CD4-positive, CD25-positive, alpha-beta regulatory T cell (primary cell): ENCODE measurements around the gene SKIDA1. TPM values are rescaled to one million over a fixed set of nuclear protein-coding genes. Genes with fewer than 3 reads are reported as not detected.

Source experiments
- ATAC-seq, 2 donors: fragments of 150-1000 bp; cut with Tn5 transposase; one replicate each; pipeline ENCODE4 v1.10.0; 2021; ENCODE audit warnings: low read depth in 2 of 2, moderate number of reproducible peaks in 2 of 2, moderate library complexity in 1 of 2
- DNase-seq, 3 donors: peaks; one replicate each; pipeline versions ENCODE4 v3.0.0 to v3.0.0-alpha.2; 2012 to 2022; ENCODE audit warnings: mixed read lengths in 1 of 3
- H3K27ac ChIP-seq: one replicate; pipeline ENCODE4 v1.7.0; 2013; ENCODE audit warnings: mild to moderate bottlenecking, low read length; ENCODE audit not compliant: insufficient read depth, poor library complexity, severe bottlenecking
- H3K27me3 ChIP-seq: one replicate; pipeline ENCODE4 v1.7.0; 2013; ENCODE audit warnings: low read length; ENCODE audit not compliant: control insufficient read depth, insufficient read depth
- H3K36me3 ChIP-seq: one replicate; pipeline ENCODE4 v1.7.0; 2013; ENCODE audit warnings: mild to moderate bottlenecking, low read length, moderate library complexity; ENCODE audit not compliant: control insufficient read depth, insufficient read depth
- H3K4me1 ChIP-seq: 2 replicates; pipeline ENCODE4 v1.7.0; 2013; ENCODE audit warnings: mild to moderate bottlenecking, low read length; ENCODE audit not compliant: insufficient read depth, control insufficient read depth, poor library complexity, severe bottlenecking
- H3K4me3 ChIP-seq: one replicate; pipeline ENCODE4 v1.7.0; 2013; ENCODE audit warnings: low read depth, mild to moderate bottlenecking, low read length, moderate library complexity
- H3K9me3 ChIP-seq, 2 experiments: 1 replicate in 1 of 2; 2 replicates in 1 of 2; pipeline ENCODE4 v1.7.0; 2013; ENCODE audit warnings: low read length in 2 of 2, mild to moderate bottlenecking in 1 of 2, moderate library complexity in 1 of 2; ENCODE audit not compliant: control insufficient read depth in 2 of 2
- H3K27ac Mint-ChIP-seq, 3 donors: one replicate each; pipeline ENCODE4 v1.8.0; 2020 to 2022; ENCODE audit warnings: mild to moderate bottlenecking in 3 of 3, mixed read lengths in 3 of 3, moderate library complexity in 2 of 3
- H3K27me3 Mint-ChIP-seq: one replicate; pipeline ENCODE4 v1.8.0; 2022; ENCODE audit warnings: mild to moderate bottlenecking, mixed read lengths
- H3K36me3 Mint-ChIP-seq: one replicate; pipeline ENCODE4 v1.8.0; 2020; ENCODE audit warnings: mixed read lengths
- H3K4me1 Mint-ChIP-seq, 4 donors: one replicate each; pipeline ENCODE4 v1.8.0; 2020 to 2022; ENCODE audit warnings: mixed read lengths in 4 of 4, mild to moderate bottlenecking in 1 of 4
- H3K4me3 Mint-ChIP-seq, 4 donors: one replicate each; pipeline ENCODE4 v1.8.0; 2020 to 2022; ENCODE audit warnings: mild to moderate bottlenecking in 4 of 4, mixed read lengths in 4 of 4, moderate library complexity in 3 of 4
- H3K9me3 Mint-ChIP-seq, 7 donors: one replicate each; pipeline ENCODE4 v1.8.0; 2020 to 2022; ENCODE audit warnings: mixed read lengths in 7 of 7, mild to moderate bottlenecking in 3 of 7, moderate library complexity in 2 of 7
- polyA plus RNA-seq, 4 donors: library from polyadenylated mRNA; unstranded; fragments of 300-500 nt; fragmentation: Illumina TruSeq; gene quantifications; one replicate each; pipeline ENCODE4 v1.2.3, GENCODE V29; 2021
- total RNA-seq: library from RNA; stranded (reverse); gene quantifications from one replicate; pipeline ENCODE4 v1.2.3, GENCODE V29; 2022

The SKIDA1 gene
- total and polyA plus RNA-seq, 5 donors from 2014 or later = 0.10 TPM; not detected in 4

DNA sequence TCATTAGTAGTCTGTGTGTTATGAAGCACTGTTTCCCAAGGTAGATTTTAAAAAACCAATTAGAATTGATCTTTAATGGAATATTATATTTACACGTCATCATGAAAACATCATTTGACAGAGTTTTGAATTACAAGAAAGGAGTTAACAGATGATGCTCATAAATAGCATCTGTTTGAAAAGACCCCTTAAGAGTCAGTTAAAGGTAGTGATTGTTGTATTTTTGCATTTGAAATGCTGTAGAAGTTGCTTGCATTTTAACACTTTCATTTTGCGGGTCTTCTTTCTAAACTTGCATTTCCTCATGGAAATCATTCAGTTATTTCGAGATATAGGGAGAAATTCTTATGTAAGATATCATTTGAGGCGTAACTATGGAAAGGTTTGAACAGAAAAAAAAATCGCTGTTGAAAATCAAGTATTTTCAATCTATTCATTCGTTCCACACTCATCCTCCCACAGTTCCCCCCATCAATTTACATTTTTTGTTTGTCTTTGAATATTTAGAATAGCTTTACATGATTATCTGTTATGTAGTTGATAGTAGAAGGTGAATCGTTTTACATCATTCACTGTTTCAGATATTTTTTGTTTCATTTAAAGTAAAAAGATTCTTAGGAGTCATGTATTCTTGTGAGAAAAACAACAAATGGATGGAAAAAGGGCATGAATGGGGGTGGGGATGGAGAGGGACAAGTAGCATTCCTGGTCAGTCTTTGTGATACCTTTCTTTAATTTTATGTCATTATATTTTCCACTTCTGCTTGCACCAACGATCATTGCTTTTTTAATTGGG is 3.0 kb upstream of the SKIDA1 start:
- H3K9me3 ChIP-seq = no peaks in the 10 kb centered on the region
- H3K9me3 Mint-ChIP-seq = peaks cover 0 to 3% (median 0%) of the 10 kb centered on the region in 7 donors
- peak overlapping the region; percentile 7 to 95 (median 67) for H3K27ac Mint-ChIP-seq
- DNase-seq = no peak
- peak overlapping the region; percentile 57 to 93 (median 86) for H3K4me3 Mint-ChIP-seq
- peaks cover 12% of the 10 kb centered on the region for H3K27me3 ChIP-seq
- H3K4me3 ChIP-seq = no peak overlapping the region
- no peak for ATAC-seq
- peaks cover 38% of the 10 kb centered on the region for H3K4me1 ChIP-seq
- no peaks in the 10 kb centered on the region for H3K36me3 ChIP-seq
- peaks cover 52% of the 10 kb centered on the region for H3K27me3 Mint-ChIP-seq
- peaks cover 21 to 44% (median 32%) of the 10 kb centered on the region in 4 donors for H3K4me1 Mint-ChIP-seq
- no peaks in the 10 kb centered on the region for H3K36me3 Mint-ChIP-seq
- no peak overlapping the region for H3K27ac ChIP-seq

DNA sequence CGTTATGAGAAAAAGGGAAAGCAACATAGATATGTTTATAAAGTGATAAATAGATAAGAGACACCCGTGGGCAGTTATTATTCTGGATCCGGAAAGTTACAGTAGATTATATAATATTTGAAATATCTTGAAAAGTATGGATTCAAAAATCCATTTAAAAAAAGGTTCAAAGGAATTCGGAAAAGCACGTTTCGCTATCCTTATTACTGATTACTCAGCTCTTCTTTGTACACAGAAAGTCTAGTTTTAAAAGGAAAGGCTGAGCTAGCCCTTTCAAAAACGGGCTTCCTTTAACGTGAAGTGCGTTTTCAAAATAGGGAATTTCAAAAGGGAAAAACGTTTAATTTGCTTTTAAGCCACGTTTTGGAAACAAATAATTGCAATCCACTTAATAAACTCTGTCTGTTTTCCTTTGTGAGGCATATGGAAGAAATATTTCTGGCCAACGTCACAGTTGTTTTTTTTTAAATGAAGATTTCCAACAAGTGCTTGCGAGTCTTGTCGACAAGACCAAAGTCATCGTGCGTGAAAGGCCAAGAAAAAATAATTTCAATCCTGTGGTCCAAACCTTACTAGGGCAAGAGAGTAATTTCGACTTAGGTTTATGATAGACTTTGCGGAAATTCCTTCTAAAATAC is 2.2 kb upstream of the SKIDA1 start:
- Mint-ChIP-seq H3K27me3 (peaks cover 52% of the 10 kb centered on the region), H3K4me3 (peak overlapping the region; percentile 85 to 93 (median 88)), H3K36me3 (no peaks in the 10 kb centered on the region), H3K9me3 (peaks cover 0 to 3% (median 0%) of the 10 kb centered on the region in 7 donors), H3K4me1 (peaks cover 17 to 37% (median 27%) of the 10 kb centered on the region in 4 donors), H3K27ac (peak overlapping the region; percentile 52 to 95 (median 73))
- H3K36me3 ChIP-seq = no peaks in the 10 kb centered on the region
- H3K27ac ChIP-seq = peak overlapping the region; percentile 68
- no peaks in the 10 kb centered on the region for H3K9me3 ChIP-seq
- no peak for ATAC-seq
- H3K4me3 ChIP-seq = peak overlapping the region; percentile 64
- peaks cover 31% of the 10 kb centered on the region for H3K4me1 ChIP-seq
- DNase-seq = no peak
- peaks cover 13% of the 10 kb centered on the region for H3K27me3 ChIP-seq

DNA sequence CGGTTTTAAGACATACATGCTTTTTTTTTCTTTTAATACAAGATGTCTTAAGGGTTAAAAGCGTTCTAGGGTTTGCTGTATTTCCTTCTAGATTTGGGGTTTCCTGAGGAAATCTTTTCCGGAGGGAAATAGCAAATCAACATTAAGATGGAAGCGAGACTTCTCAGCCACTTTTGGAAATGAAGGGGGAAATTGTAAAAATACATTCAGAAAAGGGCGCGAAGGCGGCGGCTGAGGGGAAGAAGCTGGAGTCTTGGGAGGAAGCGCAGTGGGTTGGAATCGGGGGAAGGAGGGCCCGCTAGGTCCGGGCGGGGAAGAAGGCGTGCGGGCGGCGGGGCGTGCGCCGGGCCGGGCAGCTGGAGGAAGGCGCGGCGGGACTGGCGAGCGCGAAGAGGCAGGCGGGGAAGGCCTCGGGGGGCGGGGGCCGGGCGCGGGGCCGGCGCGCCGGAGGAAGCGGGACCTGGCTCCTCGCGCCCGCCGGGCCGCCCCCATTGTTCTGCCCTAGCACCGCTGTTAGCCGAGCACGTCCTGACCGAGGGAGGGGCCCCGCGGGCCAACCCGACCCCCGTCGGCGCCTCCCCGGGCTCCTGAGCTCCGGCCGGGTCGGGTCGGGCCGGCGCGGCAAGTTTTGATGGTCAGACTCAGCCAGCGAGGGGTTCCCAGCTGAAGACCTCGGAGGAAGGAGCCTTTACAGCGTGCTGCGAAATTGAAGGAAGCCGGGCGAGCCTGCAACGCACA is 1.5 kb upstream of the SKIDA1 start:
- no peaks in the 10 kb centered on the region for H3K36me3 Mint-ChIP-seq
- H3K9me3 Mint-ChIP-seq = peaks cover 0 to 3% (median 0%) of the 10 kb centered on the region in 7 donors
- ATAC-seq (peak; percentile 13 to 28), DNase-seq (peak; percentile 22 to 29 (median 26))
- Histone ChIP-seq H3K9me3 (no peaks in the 10 kb centered on the region), H3K4me3 (peak overlapping the region; percentile 87), H3K36me3 (no peaks in the 10 kb centered on the region), H3K27ac (peak overlapping the region; percentile 68), H3K4me1 (peaks cover 30% of the 10 kb centered on the region), H3K27me3 (peaks cover 13% of the 10 kb centered on the region)
- peaks cover 55% of the 10 kb centered on the region for H3K27me3 Mint-ChIP-seq
- peaks cover 15 to 34% (median 25%) of the 10 kb centered on the region in 4 donors for H3K4me1 Mint-ChIP-seq
- peak overlapping the region; percentile 91 to 96 (median 95) for H3K27ac Mint-ChIP-seq
- peak overlapping the region; percentile 87 to 99 (median 92) for H3K4me3 Mint-ChIP-seq

DNA sequence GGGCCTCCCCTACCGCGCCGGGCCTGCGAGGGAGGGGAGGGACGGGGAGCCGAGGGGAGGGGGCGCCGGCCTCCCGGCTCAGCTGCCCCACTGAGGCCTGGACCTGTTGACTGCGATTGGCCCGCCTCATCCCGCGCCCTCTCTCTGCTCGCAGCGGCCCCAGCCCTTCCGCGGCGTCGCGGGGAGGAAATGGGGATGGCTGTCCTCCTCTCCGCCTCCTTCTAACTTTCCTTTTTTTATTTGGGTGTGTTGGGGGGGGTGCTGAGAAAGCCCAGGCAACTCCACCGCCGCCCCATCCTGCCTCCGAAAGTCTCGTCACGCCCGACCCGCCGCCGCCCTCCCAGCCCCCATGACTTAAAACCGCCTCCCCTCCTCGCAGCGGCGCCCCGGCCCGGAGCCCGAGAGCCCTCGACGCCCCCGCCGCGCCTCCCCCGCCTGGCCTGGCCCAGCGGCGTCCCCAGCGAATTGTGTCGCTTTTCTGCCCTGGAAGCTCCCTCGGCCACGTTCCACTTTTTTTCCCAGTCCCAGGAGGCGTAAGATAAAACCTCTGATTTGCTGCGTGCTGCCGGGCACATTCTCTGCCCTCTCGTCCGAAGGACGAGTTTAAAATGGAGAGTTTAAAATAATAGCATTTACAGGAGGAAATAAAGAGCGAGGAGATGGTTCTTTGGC is 842 bp upstream of the SKIDA1 start:
- peaks cover 30% of the 10 kb centered on the region for H3K4me1 ChIP-seq
- no peaks in the 10 kb centered on the region for H3K9me3 ChIP-seq
- peak overlapping the region; percentile 68 for H3K27ac ChIP-seq
- ATAC-seq (peak; percentile 48 to 57), DNase-seq (peak; percentile 54 to 67 (median 62))
- peak overlapping the region; percentile 91 to 96 (median 95) for H3K27ac Mint-ChIP-seq
- H3K4me3 ChIP-seq = peak overlapping the region; percentile 87
- peak overlapping the region; percentile 87 to 99 (median 92) for H3K4me3 Mint-ChIP-seq
- H3K9me3 Mint-ChIP-seq = peaks cover 0 to 3% (median 0%) of the 10 kb centered on the region in 7 donors
- H3K4me1 Mint-ChIP-seq = peaks cover 15 to 34% (median 25%) of the 10 kb centered on the region in 4 donors
- no peaks in the 10 kb centered on the region for H3K36me3 ChIP-seq
- no peaks in the 10 kb centered on the region for H3K36me3 Mint-ChIP-seq
- peaks cover 61% of the 10 kb centered on the region for H3K27me3 Mint-ChIP-seq
- H3K27me3 ChIP-seq = peaks cover 17% of the 10 kb centered on the region

DNA sequence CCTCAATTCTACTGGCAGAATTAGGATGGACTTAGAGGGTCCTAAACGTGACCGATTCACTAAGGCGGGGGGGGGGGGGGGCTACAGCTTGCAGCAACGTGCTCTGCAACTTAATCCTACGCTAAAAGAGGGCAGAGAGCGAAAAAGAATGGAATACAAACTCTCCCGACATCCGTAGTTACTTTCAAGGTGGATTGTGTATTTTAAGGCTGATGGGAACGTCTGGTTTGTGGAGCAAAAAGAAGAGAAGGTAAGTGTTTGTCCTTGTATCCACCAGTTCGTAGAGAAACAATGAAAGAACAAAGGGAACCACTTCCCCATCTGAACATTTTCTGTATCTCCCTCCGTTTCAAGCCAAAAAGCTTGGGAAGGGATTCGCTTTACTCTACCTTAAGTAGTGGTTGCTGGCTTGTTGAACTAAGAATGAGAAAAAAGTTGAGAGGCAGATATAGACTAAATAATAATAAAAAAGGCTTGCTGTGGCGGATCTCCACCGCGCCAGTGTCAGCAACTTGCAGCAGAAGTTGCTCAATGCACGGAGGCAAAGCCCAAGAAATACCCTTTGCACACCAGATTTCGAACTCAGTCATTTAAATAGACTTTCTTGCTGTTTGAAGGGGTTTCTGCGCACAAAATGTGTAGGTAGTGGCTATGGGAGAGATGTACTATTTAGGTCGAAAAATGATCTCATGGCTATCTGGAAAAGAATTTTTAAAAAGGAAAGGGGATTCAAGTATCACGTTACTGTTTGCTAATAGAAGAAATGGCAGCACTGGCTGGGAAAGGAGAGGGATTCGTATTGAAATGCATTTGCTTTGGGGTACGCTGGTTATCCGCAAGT is 736 bp downstream of the SKIDA1 start:
- DNase-seq = no peak
- Histone ChIP-seq H3K27me3 (peaks cover 31% of the 10 kb centered on the region), H3K9me3 (no peaks in the 10 kb centered on the region), H3K27ac (peak overlapping the region; percentile 68), H3K4me1 (peaks cover 34% of the 10 kb centered on the region), H3K4me3 (peak overlapping the region; percentile 75), H3K36me3 (no peaks in the 10 kb centered on the region)
- Mint-ChIP-seq H3K4me3 (peak overlapping the region; percentile 87 to 97 (median 92)), H3K4me1 (peaks cover 21 to 38% (median 30%) of the 10 kb centered on the region in 4 donors), H3K27ac (peak overlapping the region; percentile 95 to 97 (median 95)), H3K9me3 (peaks cover 0 to 3% (median 0%) of the 10 kb centered on the region in 7 donors), H3K27me3 (peaks cover 75% of the 10 kb centered on the region), H3K36me3 (no peaks in the 10 kb centered on the region)
- no peak for ATAC-seq

DNA sequence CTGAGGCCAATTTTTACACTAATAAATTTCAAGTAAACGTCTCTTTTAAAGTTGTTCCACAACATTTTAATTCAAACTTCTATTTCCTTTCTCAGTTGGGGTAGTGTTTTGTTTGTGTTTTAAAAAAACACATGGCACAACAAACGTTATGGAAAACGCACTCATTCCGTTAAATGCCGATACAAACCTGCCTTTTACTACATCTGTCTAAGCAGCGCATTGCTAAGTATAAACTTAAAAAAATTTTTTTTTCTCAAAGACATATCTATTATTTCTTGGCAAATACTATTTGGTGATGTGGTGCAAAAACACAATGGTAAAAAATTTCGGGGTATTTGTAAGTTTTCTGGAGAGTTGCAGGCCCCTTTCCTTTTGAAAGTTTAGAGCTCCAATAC is 1.4 kb downstream of the SKIDA1 start:
- peaks cover 37% of the 10 kb centered on the region for H3K27me3 ChIP-seq
- Mint-ChIP-seq H3K27me3 (peaks cover 76% of the 10 kb centered on the region), H3K27ac (no peak overlapping the region), H3K4me1 (peaks cover 24 to 44% (median 34%) of the 10 kb centered on the region in 4 donors), H3K36me3 (no peaks in the 10 kb centered on the region), H3K9me3 (peaks cover 0 to 3% (median 0%) of the 10 kb centered on the region in 7 donors), H3K4me3 (peak overlapping the region in 2 of 4 donors; percentile 65 to 87)
- no peaks in the 10 kb centered on the region for H3K36me3 ChIP-seq
- H3K4me3 ChIP-seq = no peak overlapping the region
- no peak for ATAC-seq
- no peak overlapping the region for H3K27ac ChIP-seq
- DNase-seq = no peak
- H3K9me3 ChIP-seq = no peaks in the 10 kb centered on the region
- peaks cover 41% of the 10 kb centered on the region for H3K4me1 ChIP-seq
